GM21786 (cell line): ENCODE data around the gene CYP2D6.

Experiments used
- ATAC-seq: cut with Tn5 transposase; IDR thresholded peaks from one replicate; pipeline ENCODE4 v1.9.1; 2021; ENCODE audit not compliant: unreplicated experiment

The CYP2D6 gene

GRCh38 chr22:42090596-42091454 lies 39.8 kb downstream of the CYP2D6 start, which contains the start of gene NDUFA6:
Gene NDUFA6 (minus strand): TSS chr22:42090772. CDS start chr22:42090744, 28 bp downstream.
- ATAC-seq = peak; percentile 95

GRCh38 chr22:42086051-42086450 lies 44.6 kb downstream of the CYP2D6 start:
- no peak for ATAC-seq

GRCh38 chr22:42084874-42085273 lies 45.7 kb downstream of the CYP2D6 start:
- ATAC-seq = no peak

DNA sequence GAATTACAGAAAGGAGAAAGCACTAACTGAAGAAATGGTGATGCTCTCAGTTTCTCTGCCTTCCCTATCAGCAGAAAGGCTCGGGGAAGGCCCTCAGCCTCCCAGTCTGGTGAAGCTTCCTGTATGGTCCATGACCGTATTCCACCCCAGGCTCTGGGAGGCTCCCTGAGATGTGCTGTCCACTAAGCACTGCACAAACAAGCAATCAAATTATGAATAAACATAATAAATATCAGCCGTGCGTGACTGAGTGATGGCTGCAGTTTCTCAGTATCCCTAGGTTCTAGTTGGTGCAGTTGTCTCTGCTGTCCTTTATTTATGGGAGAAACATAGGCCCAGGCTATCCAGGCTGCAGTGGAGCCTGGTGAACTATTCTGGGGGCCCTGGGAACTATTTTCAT lies 47.5 kb downstream of the CYP2D6 start:
- no peak for ATAC-seq

DNA sequence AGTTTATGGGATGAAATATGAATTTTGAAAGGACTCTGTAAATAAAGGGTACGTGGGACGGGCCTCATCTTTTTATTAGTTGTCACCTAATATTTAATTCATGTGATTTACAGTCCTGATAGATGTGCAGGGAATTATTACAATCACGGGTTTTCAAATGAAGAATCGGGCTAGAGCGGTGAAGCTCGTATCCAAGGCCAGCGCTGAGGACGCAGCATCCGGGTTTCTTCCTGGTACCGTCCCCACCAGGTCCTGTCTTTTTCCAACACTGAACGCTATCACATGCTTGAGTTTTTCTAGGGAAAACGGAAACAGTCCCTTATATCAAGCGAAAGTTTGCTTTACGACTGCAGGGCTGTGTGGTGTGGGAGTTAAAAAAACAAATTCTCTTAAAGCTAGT lies 50.3 kb downstream of the CYP2D6 start:
- no peak for ATAC-seq

GRCh38 chr22:42079319-42080251 lies 51.0 kb downstream of the CYP2D6 start, which contains the start of gene SMDT1:
Gene SMDT1 (plus strand): TSS chr22:42079700. CDS start chr22:42079769, 69 bp downstream.
- ATAC-seq = peak; percentile 84

DNA sequence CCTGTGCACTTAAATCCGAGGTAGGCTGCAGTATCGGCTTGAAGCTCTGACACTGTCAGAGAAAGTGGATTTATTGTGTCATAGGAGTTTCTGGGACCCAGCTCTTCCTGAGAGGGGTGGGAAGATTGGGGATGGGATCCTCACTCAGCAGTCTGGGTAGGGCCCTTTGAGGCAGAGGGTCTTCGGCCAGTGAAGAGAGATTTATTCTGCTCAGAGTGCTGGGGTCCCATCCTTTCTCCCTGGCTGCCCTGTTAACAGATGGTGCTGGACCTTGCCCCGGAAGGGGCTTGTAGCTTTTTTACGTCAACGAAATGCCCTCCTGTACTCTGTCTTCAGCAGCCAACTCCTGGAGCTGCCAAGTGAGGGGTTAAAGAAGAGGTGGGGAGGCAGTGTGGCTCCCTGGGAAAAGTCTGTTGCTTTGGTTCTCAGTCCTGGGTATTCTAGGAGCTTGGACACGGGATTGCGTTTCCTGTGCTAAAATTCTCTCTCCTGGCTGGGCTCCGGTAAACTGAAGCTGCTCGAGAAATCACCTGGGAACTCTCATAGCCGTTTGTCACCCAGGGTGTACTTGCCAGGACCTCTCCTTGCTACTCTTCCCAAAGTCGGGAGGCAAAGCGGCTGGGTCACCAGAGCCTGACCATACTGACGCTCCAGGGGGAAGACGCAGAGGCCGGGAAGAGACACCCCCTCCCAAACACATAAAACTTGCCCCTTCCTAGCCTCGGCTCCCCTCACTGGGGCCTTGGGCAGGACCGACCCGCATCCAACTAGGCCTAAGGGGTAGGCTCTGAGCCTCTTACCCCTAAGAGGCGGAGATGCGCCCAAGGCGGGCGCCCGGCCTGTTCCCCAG lies 51.9 kb downstream of the CYP2D6 start:
- no peak for ATAC-seq

GRCh38 chr22:42077486-42078125 lies 53.0 kb downstream of the CYP2D6 start:
- no peak for ATAC-seq

DNA sequence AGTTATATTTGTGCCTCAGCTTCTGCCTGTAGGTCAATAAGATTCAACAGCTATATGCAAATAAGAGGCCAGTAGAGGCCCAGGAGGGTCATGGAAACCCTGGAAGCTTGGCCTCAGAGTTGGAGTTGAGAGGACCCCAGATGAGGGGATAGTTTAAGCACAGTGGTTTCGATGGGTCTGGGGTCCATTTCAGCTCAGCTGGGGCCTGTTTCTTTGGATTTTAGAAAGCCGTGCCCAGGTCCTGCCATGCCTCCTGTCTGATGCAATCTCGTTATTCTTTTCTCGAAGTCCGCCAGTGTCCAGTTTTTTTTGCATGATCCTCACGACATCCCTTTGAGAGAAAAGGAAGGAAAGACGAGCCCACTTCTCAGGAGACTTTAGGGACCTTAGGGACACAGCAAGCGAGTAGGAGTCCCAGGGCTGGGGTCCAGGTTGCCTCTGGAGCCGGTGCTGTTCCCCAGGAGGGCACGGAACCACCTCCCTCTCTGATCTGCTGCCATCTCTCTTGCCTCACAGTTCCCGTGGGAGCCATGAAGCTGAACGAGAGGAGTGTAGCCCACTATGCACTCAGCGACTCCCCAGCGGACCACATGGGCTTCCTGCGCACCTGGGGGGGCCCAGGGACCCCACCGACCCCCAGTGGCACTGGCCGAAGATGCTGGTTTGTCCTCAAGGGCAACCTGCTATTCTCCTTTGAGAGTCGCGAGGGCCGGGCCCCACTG lies 53.7 kb downstream of the CYP2D6 start:
- no peak for ATAC-seq
